Tibial artery (tissue), 4 donors: ENCODE data around the gene APBB2.
"Not testable (repeated sequence)": the region's sequence is repeated elsewhere in the genome, so short reads cannot be mapped to it uniquely, and the experiment has no call there.

ENCODE experiments used
- DNase-seq, 2 donors: peaks; one replicate each; pipeline ENCODE4 v3.0.0-alpha.2; 2019
- H3K27ac ChIP-seq, 2 donors: fragments of 200-600 bp; sonication (generic) in 1 of 2; 1 replicate in 1 of 2; 2 replicates in 1 of 2; pipeline ENCODE4 v1.5.1; 2018 to 2019; ENCODE audit warnings: mild to moderate bottlenecking in 1 of 2
- H3K27me3 ChIP-seq, 2 donors: fragments of 200-600 bp; sonication (generic) in 1 of 2; one replicate each; pipeline versions ENCODE4 v1.5.1 to v1.6.0; 2016 to 2019
- H3K36me3 ChIP-seq, 3 donors: fragments of 200-600 bp; sonication (generic) in 2 of 3; one replicate each; pipeline ENCODE4 v1.5.1; 2016 to 2019; ENCODE audit warnings: mild to moderate bottlenecking in 2 of 3
- H3K4me1 ChIP-seq, 4 donors: fragments of 200-600 bp; sonication (generic) in 2 of 4; 1 replicate in 3 of 4; 2 replicates in 1 of 4; pipeline ENCODE4 v1.5.1; 2016 to 2019
- H3K4me3 ChIP-seq, 2 donors: fragments of 200-600 bp; sonication (generic) in 1 of 2; 1 replicate in 1 of 2; 2 replicates in 1 of 2; pipeline ENCODE4 v1.5.1; 2018 to 2019; ENCODE audit warnings: mild to moderate bottlenecking in 2 of 2
- H3K9me3 ChIP-seq, 3 donors: fragments of 200-600 bp; sonication (generic) in 1 of 3; one replicate each; pipeline ENCODE4 v1.5.1; 2016 to 2019
- intact Hi-C: fragments of 100-400 bp; cut with DNase I; formaldehyde crosslinking; loops from one replicate; pipeline ENCODE4 v1.15.0; 2023; ENCODE audit warnings: low total_unique reads
- TF ChIP-seq, protein P1 (sequence below), 2 experiments: fragments of 200-600 bp in 1 of 2; fragments of 450-650 bp in 1 of 2; IDR thresholded peaks; one replicate each; pipeline ENCODE4 v1.5.1; 2017 to 2019; ENCODE audit warnings: antibody characterized with exemption in 2 of 2, mild to moderate bottlenecking in 1 of 2, moderate library complexity in 1 of 2

Gene APBB2

GRCh38 chr4:41002309-41002708 is 212.0 kb downstream of the APBB2 start:
- TF ChIP-seq, protein P1, sequence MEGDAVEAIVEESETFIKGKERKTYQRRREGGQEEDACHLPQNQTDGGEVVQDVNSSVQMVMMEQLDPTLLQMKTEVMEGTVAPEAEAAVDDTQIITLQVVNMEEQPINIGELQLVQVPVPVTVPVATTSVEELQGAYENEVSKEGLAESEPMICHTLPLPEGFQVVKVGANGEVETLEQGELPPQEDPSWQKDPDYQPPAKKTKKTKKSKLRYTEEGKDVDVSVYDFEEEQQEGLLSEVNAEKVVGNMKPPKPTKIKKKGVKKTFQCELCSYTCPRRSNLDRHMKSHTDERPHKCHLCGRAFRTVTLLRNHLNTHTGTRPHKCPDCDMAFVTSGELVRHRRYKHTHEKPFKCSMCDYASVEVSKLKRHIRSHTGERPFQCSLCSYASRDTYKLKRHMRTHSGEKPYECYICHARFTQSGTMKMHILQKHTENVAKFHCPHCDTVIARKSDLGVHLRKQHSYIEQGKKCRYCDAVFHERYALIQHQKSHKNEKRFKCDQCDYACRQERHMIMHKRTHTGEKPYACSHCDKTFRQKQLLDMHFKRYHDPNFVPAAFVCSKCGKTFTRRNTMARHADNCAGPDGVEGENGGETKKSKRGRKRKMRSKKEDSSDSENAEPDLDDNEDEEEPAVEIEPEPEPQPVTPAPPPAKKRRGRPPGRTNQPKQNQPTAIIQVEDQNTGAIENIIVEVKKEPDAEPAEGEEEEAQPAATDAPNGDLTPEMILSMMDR (IDR thresholded peaks at IDR 0.05): no peak
- DNase-seq: no peak
- Histone ChIP-seq H3K4me1 (peaks cover 0 to 4% (median 1%) of the 10 kb centered on the region in 4 donors), H3K27ac (no peak overlapping the region), H3K9me3 (no peaks in the 10 kb centered on the region), H3K27me3 (no peaks in the 10 kb centered on the region), H3K36me3 (no peaks in the 10 kb centered on the region), H3K4me3 (no peak overlapping the region)
- intact Hi-C loops: no loop called here

DNA sequence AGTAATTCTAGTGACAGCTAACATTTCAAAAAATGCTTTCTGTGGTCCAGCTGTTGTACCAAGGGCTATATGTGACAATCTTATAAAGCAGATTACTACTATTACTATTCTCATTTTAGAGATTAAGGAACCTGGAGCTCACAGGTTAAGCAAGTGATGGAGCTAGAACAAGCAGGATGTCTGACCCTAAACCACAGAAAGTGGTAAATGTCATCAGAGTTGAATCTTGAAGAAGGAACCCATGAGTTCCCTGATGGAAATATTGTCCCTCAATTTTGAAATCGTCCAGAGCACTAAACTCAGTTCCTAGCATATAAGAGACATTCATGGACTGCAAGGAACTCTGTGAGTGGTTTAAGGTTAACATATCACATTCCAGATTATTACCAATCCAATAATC is 214.0 kb downstream of the APBB2 start:
- TF ChIP-seq, protein P1 (IDR thresholded peaks at IDR 0.05): no peak
- Histone ChIP-seq H3K4me1 (peaks cover 0 to 3% (median 0%) of the 10 kb centered on the region in 4 donors), H3K27ac (no peak overlapping the region), H3K27me3 (no peaks in the 10 kb centered on the region), H3K4me3 (no peak overlapping the region), H3K9me3 (no peaks in the 10 kb centered on the region), H3K36me3 (no peaks in the 10 kb centered on the region)
- no peak for DNase-seq
- intact Hi-C loops: no loop called here

DNA sequence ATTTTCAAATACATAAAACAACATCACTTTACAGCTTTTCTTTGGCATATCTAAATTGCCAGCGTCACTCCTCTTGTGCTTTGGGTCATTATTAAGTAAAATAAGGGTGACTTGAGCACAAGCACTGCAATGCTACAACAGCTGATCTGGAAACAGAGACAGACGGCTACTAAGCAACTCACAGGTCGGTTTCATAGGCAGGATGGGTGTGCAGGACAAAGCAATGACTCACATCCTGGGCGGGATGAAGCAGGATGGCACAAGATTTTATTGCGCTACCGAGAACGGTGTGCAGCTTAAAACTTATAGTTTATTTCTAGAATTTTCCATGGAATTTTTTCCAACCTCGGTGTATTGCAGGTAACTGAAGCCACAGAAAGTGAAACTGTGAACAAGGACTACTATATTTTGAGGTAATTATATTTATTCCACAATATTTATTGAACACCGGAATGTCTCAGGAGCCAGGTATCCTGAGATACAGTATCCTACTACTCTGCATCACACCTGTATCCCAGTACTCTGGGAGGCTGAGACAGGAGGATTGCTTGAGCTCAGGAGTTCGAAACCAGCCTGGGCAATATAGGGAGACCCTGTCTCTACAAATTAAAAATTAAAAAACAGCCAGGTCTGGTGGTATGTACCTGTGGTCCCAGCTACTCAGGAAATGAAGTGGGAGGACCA is 215.5 kb downstream of the APBB2 start:
- TF ChIP-seq, protein P1 (IDR thresholded peaks at IDR 0.05): no peak
- Histone ChIP-seq H3K27me3 (no peaks in the 10 kb centered on the region), H3K4me3 (no peak overlapping the region), H3K27ac (no peak overlapping the region), H3K4me1 (peaks cover 0 to 13% (median 1%) of the 10 kb centered on the region in 4 donors), H3K9me3 (no peaks in the 10 kb centered on the region), H3K36me3 (no peaks in the 10 kb centered on the region)
- intact Hi-C loops: no loop called here
- peak in 1 of 2 donors; percentile 26 for DNase-seq

- no peak for DNase-seq
- H3K27ac ChIP-seq: no peak overlapping the region
- no peaks in the 10 kb centered on the region for H3K9me3 ChIP-seq
- intact Hi-C loops: no loop called here
- H3K36me3 ChIP-seq: no peaks in the 10 kb centered on the region
- H3K4me3 ChIP-seq: no peak overlapping the region
- TF ChIP-seq, protein P1 (IDR thresholded peaks at IDR 0.05): no peak
- H3K4me1 ChIP-seq: peaks cover 0 to 25% (median 8%) of the 10 kb centered on the region in 4 donors
- H3K27me3 ChIP-seq: no peaks in the 10 kb centered on the region
Observed at GRCh38 chr4:40995850-40996249, 218.5 kb downstream of the APBB2 start.

DNA sequence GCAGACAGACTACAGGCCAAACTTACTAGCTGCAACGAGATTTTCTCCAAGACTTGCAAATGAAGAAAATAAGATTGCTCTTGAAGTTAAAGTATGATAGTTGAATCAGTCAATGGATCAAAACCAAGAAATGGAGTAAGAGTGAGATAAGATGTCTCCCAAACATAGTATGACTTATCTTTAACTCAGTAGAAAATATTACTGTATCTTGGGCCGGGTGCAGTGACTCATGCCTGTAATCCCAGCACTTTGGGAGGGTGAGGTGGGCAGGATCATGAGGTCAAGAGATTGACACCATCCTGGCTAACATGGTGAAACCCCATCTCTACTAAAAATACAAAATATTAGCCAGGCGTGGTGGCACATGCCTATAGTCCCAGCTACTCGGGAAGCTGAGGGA is 220.0 kb downstream of the APBB2 start:
- H3K27ac ChIP-seq: peak overlapping the region in 1 of 2 donors; percentile 37
- H3K27me3 ChIP-seq, intact Hi-C loops, H3K9me3 ChIP-seq, H3K36me3 ChIP-seq, H3K4me3 ChIP-seq, DNase-seq: not testable (repeated sequence)
- H3K4me1 ChIP-seq: peaks cover 0 to 37% (median 15%) of the 10 kb centered on the region in 4 donors

GRCh38 chr4:40993296-40993693 is 221.0 kb downstream of the APBB2 start:
- intact Hi-C loops, DNase-seq, H3K36me3 ChIP-seq, H3K9me3 ChIP-seq, H3K27me3 ChIP-seq, H3K4me3 ChIP-seq, H3K27ac ChIP-seq: not testable (repeated sequence)
- peaks cover 0 to 37% (median 15%) of the 10 kb centered on the region in 4 donors for H3K4me1 ChIP-seq
